Tracheal epithelial cell (primary cell): ENCODE data around the gene PGLYRP3. TPM values are rescaled to one million over a fixed set of nuclear protein-coding genes. Genes with fewer than 3 reads are reported as not detected.

Source experiments
- total RNA-seq: library from RNA; depleted of rRNA; stranded (reverse); fragments of >200 nt; gene quantifications from 2 replicates; pipeline ENCODE4 v1.2.1, GENCODE V29; 2014

PGLYRP3 gene, protein sequence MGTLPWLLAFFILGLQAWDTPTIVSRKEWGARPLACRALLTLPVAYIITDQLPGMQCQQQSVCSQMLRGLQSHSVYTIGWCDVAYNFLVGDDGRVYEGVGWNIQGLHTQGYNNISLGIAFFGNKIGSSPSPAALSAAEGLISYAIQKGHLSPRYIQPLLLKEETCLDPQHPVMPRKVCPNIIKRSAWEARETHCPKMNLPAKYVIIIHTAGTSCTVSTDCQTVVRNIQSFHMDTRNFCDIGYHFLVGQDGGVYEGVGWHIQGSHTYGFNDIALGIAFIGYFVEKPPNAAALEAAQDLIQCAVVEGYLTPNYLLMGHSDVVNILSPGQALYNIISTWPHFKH
- total RNA-seq: 1.7 TPM in 1 of 2 replicates, not detected in the other

DNA sequence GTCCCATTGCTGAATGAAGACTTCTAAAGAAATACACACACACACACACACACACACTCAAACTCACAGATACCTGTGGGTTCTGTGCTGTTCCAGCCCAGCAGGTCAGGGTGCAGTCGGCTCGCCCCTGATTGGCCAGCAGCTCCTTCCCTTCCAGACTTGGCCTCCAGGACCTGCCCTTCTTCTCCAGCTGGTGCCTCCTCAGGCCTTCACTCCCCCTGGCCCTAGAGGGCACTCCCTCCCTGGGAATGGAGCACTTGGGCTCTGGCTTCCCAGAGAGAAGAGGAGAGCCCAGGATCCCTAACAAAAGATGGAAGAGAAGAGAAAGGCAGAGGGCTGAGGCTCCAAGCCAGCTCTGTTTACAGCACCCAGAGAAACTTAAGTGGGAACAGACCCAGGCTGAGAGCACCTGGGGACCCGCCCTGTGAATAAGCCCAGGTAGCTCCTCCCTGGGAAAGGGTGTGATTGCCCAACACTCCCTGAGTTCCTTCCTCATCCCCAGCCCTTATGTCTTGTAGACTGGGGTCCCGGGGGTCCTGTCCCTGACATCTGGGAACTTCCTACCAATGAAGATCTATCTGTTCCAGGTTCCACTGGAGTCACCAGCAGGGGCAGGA lies at the start of gene PGLYRP3:
Gene PGLYRP3, minus strand, starts transcription at position 383 of the 617 bp plus-strand sequence. CDS start 2,287 bp downstream, outside the sequence.

DNA sequence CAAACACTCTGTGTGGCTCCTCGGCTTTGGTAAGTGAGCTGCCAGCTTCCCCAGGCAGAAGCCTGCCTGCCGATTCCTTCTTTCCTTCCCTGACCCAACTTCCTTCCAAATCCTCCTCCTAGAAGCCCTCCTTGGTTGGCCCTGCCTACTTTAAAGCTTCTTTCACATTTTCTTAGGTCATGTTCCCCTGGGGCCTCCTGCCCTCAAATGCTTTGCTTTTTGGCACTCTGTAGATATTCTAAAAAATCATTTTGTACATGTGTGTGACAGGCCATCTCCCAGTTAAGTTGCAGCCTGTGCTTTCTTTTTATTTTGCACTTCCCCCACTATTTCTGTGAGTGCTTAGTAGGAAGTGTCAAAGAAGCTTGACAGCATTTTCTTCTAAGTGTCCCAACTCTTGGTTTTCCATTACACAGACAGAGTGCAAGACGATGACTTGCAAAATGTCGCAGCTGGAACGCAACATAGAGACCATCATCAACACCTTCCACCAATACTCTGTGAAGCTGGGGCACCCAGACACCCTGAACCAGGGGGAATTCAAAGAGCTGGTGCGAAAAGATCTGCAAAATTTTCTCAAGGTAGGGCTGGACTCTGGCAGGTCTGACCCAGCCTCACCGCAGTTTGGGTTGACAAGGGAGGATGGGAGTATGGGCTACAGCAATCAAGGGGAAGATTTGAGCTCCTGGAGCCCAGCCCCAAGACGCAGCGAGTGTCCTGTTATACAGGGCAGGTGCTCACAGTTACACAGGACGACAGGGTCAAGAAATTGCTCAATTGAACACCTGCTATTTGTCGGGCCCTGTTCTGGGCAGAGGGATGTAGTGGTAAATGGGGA lies 45.3 kb upstream of the PGLYRP3 start, which contains the start of gene S100A9:
Gene S100A9, plus strand, starts transcription at position 2 of the 838 bp plus-strand sequence. Its CDS starts 430 bp downstream, at position 432.

DNA sequence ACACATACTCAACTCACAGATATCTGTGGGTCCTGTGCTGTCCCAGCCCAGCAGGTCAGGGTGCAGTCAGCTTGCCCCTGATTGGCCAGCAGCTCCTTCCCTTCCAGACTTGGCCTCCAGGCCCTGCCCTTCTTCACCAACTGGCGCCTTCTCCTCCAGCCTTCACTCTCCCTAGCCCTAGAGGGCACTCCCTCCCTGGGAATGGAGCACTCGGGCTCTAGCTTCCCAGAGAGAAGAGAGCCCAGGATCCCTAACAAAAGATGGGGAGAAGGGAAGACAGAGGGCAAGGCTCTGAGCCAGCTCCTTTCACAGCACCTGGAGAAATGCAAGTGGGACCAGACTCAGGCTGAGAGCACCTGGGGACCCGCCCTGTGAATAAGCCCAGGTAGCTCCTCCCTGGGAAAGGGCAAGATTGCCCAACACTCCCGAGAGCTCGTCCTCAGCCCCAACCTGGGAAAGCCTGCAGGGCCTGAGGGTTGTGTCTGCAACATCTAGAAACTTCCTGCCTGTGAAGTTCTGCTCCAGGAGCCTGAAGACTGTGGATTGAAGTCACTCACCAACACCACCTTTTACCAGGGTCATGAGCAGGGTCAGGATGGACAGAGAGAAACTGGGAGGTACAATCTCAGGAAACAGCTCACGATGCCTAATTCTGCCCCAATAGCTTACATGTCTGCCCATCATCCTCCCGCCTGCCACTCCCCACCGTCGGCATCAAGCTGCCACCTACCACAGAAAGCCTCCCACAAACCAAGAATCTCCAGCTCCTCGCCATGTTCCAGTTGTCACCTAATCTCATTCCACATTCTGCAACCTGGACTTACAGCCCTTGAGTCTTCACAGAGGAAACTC lies 36.0 kb upstream of the PGLYRP3 start, which contains the start of gene PGLYRP4:
Gene PGLYRP4, minus strand, starts transcription at position 331 of the 852 bp plus-strand sequence. CDS start 909 bp downstream, outside the sequence.

DNA sequence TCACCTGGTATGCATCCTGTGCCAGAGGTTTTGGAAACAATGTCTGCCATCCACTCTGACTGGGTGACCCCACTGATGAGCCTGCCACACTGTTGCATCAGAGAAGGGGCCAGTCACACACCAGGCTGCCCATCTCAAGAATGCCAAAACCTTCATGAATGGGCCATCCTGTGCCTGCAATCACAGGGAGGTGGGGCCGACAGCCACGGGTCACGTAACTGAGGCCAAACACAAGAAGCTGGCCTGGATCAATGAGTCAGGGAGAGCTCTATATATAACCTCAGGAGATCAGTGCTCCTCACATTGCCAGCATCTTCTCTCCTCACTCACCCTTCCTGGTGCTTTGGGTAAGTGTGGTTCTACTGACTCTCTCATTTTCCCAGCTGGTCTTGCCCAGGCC lies 53.4 kb downstream of the PGLYRP3 start, which contains the start of gene LORICRIN:
Gene LORICRIN, plus strand, starts transcription at position 301 of the 400 bp plus-strand sequence. CDS start 1,263 bp downstream, outside the sequence.

Other genes starting within 250 kb of the PGLYRP3 start
- gene SPRR2B, start 241.3 kb downstream of the PGLYRP3 start, total RNA-seq: not detected in 2 replicates
- 0.85 and 0.96 TPM in 2 replicates for gene SPRR2E, start 218.4 kb downstream of the PGLYRP3 start, total RNA-seq
- not detected in 2 replicates for gene SPRR2F, start 199.4 kb downstream of the PGLYRP3 start, total RNA-seq
- gene SPRR2G, start 162.1 kb downstream of the PGLYRP3 start, total RNA-seq: not detected in 2 replicates
- gene LELP1, start 109.5 kb downstream of the PGLYRP3 start, total RNA-seq: not detected in 2 replicates
- gene PRR9, start 95.4 kb downstream of the PGLYRP3 start, total RNA-seq: not detected in 2 replicates
- gene LORICRIN, start 53.3 kb downstream of the PGLYRP3 start, total RNA-seq: not detected in 2 replicates
- 0.64 and 1.9 TPM in 2 replicates for gene PGLYRP4, start 35.9 kb upstream of the PGLYRP3 start, total RNA-seq
- 302 and 949 TPM in 2 replicates for gene S100A9, start 44.9 kb upstream of the PGLYRP3 start, total RNA-seq
- 1.7 TPM in 1 of 2 replicates, not detected in the other for gene S100A12, start 62.7 kb upstream of the PGLYRP3 start, total RNA-seq
- gene S100A8, start 78.1 kb upstream of the PGLYRP3 start, total RNA-seq: 19.4 and 185 TPM in 2 replicates
- under 0.01 TPM in 1 of 2 replicates, not detected in the other for gene S100A7A, start 103.6 kb upstream of the PGLYRP3 start, total RNA-seq
- gene S100A7, start 147.7 kb upstream of the PGLYRP3 start, total RNA-seq: 1.4 TPM in 1 of 2 replicates, not detected in the other
- gene S100A6, start 223.0 kb upstream of the PGLYRP3 start, total RNA-seq: 1,352 and 3,810 TPM in 2 replicates
- gene S100A5, start 228.0 kb upstream of the PGLYRP3 start, total RNA-seq: 0.48 TPM in 1 of 2 replicates, not detected in the other
- 44.8 and 55.4 TPM in 2 replicates for gene S100A4, start 232.9 kb upstream of the PGLYRP3 start, total RNA-seq
- gene S100A3, start 236.3 kb upstream of the PGLYRP3 start, total RNA-seq: 7.0 and 11.7 TPM in 2 replicates